ENCODE data around the gene TMED10. TPM values are rescaled to one million over a fixed set of nuclear protein-coding genes. Genes with fewer than 3 reads are reported as not detected.

TMED10 gene
- total and polyA plus RNA-seq, 2 of the 13 experiments (the other 11 are each of a cell fraction or from before 2014, with no cell fraction given), result 311 to 377 TPM

- TF ChIP-seq POLR2AphosphoS5 (IDR thresholded peaks at IDR 0.05; ENCODE audit: low read depth, low read length) (0 out of 2 replicates have a peak, but pooled peaks have one; percentile 24), BRD4 (CRISPR knock-in tag; IDR thresholded peaks at IDR 0.05) (no peak), ZNF10 (CRISPR knock-in tag; IDR thresholded peaks at IDR 0.05; ENCODE audit: borderline replicate concordance, low read depth) (no peak), DPF2 (CRISPR knock-in tag; IDR thresholded peaks at IDR 0.05; ENCODE audit: borderline replicate concordance, low read depth) (no peak), YEATS4 (CRISPR knock-in tag; IDR thresholded peaks at IDR 0.05; ENCODE audit: borderline replicate concordance) (no peak), HMGXB4 (CRISPR knock-in tag; IDR thresholded peaks at IDR 0.05; ENCODE audit: borderline replicate concordance in 1 of 2, low read depth in 1 of 2) (peak in 1 of 2 experiments; percentile 23; a peak in 1 of 4 replicates), HNRNPL (IDR thresholded peaks at IDR 0.05; ENCODE audit: low read depth, low read length) (no peak), REL (CRISPR knock-in tag; conservative IDR thresholded peaks at IDR 0.05) (no peak), SOX13 (IDR thresholded peaks at IDR 0.05) (no peak), SOX13 (CRISPR knock-in tag; conservative IDR thresholded peaks at IDR 0.05 in 1 of 2, IDR thresholded peaks at IDR 0.05 in 1 of 2) (no peak), NPAS2 (CRISPR knock-in tag; IDR thresholded peaks at IDR 0.05; ENCODE audit: borderline replicate concordance) (no peak), HHEX (CRISPR knock-in tag; IDR thresholded peaks at IDR 0.05) (no peak), MZF1 (CRISPR knock-in tag; IDR thresholded peaks at IDR 0.05; ENCODE audit: borderline replicate concordance) (no peak), STAG1 (CRISPR knock-in tag; IDR thresholded peaks at IDR 0.05) (peak; percentile 94), ZNF362 (CRISPR knock-in tag; IDR thresholded peaks at IDR 0.05; ENCODE audit: borderline replicate concordance) (peak; percentile 31; the same call in 1 of the 2 replicates), DNMT1 (CRISPR knock-in tag; IDR thresholded peaks at IDR 0.05) (no peak), ZNF7 (CRISPR knock-in tag; IDR thresholded peaks at IDR 0.05) (no peak), KDM5A (IDR thresholded peaks at IDR 0.05; ENCODE audit: borderline replicate concordance, low read length) (peak; percentile 27; the same call in 1 of the 2 replicates), ZNF691 (CRISPR knock-in tag; IDR thresholded peaks at IDR 0.05; ENCODE audit: borderline replicate concordance, low read depth) (no peak), ZBTB38 (CRISPR knock-in tag; IDR thresholded peaks at IDR 0.05) (no peak)
- TF ChIP-seq, protein P1, sequence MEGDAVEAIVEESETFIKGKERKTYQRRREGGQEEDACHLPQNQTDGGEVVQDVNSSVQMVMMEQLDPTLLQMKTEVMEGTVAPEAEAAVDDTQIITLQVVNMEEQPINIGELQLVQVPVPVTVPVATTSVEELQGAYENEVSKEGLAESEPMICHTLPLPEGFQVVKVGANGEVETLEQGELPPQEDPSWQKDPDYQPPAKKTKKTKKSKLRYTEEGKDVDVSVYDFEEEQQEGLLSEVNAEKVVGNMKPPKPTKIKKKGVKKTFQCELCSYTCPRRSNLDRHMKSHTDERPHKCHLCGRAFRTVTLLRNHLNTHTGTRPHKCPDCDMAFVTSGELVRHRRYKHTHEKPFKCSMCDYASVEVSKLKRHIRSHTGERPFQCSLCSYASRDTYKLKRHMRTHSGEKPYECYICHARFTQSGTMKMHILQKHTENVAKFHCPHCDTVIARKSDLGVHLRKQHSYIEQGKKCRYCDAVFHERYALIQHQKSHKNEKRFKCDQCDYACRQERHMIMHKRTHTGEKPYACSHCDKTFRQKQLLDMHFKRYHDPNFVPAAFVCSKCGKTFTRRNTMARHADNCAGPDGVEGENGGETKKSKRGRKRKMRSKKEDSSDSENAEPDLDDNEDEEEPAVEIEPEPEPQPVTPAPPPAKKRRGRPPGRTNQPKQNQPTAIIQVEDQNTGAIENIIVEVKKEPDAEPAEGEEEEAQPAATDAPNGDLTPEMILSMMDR (CRISPR knock-in tag; IDR thresholded peaks at IDR 0.05), result peak; percentile 83
- TF ChIP-seq, protein P2, sequence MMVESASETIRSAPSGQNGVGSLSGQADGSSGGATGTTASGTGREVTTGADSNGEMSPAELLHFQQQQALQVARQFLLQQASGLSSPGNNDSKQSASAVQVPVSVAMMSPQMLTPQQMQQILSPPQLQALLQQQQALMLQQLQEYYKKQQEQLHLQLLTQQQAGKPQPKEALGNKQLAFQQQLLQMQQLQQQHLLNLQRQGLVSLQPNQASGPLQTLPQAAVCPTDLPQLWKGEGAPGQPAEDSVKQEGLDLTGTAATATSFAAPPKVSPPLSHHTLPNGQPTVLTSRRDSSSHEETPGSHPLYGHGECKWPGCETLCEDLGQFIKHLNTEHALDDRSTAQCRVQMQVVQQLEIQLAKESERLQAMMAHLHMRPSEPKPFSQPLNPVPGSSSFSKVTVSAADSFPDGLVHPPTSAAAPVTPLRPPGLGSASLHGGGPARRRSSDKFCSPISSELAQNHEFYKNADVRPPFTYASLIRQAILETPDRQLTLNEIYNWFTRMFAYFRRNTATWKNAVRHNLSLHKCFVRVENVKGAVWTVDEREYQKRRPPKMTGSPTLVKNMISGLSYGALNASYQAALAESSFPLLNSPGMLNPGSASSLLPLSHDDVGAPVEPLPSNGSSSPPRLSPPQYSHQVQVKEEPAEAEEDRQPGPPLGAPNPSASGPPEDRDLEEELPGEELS (CRISPR knock-in tag; IDR thresholded peaks at IDR 0.05), result no peak
Measured at GRCh38 chr14:75132382-75133086, 43.9 kb downstream of the TMED10 start (continued).
